HTERT RPE-1 (cell line): ENCODE data around the gene DESI1.
"Not testable (repeated sequence)": the region's sequence is repeated elsewhere in the genome, so short reads cannot be mapped to it uniquely, and the experiment has no call there.

Experiments
- in situ Hi-C: fragments of 300-500 bp; cut with MboI; formaldehyde crosslinking; loops from 4 replicates; pipeline ENCODE4 v1.14.3; 2020; ENCODE audit warnings: low sequenced_read_pairs

DESI1 gene

GRCh38 chr22:41561788-41562187 lies 59.1 kb downstream of the DESI1 start:
- in situ Hi-C loops = no loop called here

- in situ Hi-C loops = no loop called here
Observed at GRCh38 chr22:41561335-41561734, 59.5 kb downstream of the DESI1 start.

GRCh38 chr22:41560095-41560471 lies 60.8 kb downstream of the DESI1 start:
- in situ Hi-C loops = no loop called here

GRCh38 chr22:41558241-41558630 lies 62.6 kb downstream of the DESI1 start:
- in situ Hi-C loops = not testable (repeated sequence)

- in situ Hi-C loops = no loop called here
Observed at GRCh38 chr22:41557401-41558240, 63.2 kb downstream of the DESI1 start.

- in situ Hi-C loops = no loop called here
Observed at GRCh38 chr22:41556561-41556960, 64.3 kb downstream of the DESI1 start.

- in situ Hi-C loops = no loop called here
Observed at GRCh38 chr22:41555325-41555982, 65.4 kb downstream of the DESI1 start.

- in situ Hi-C loops = no loop called here
Observed at GRCh38 chr22:41551877-41552582, 68.8 kb downstream of the DESI1 start.

GRCh38 chr22:41550952-41551491 lies 69.8 kb downstream of the DESI1 start:
- in situ Hi-C loops = no loop called here

- in situ Hi-C loops = no loop called here
Observed at GRCh38 chr22:41548830-41549211, 72.0 kb downstream of the DESI1 start.
